Psoas muscle (tissue), 8 donors: ENCODE measurements around the gene RASGEF1C. TPM values are rescaled to one million over a fixed set of nuclear protein-coding genes. Genes with fewer than 3 reads are reported as not detected.

ENCODE experiments used
- ATAC-seq, 4 donors: fragments of 200-7000 bp; cut with Tn5 transposase; one replicate each; pipeline ENCODE4 v1.9.1; 2020; ENCODE audit warnings: moderate library complexity in 3 of 4, mild to moderate bottlenecking in 2 of 4
- DNase-seq, 2 donors: peaks; one replicate each; pipeline ENCODE4 v3.0.0-alpha.2; 2020
- H3K27ac ChIP-seq: fragments of 200-600 bp; one replicate; pipeline ENCODE4 v1.8.0; 2022
- H3K27me3 ChIP-seq, 3 donors: fragments of 200-600 bp in 1 of 3; one replicate each; pipeline versions ENCODE4 v1.6.1 to v1.8.0; 2013 to 2022; ENCODE audit warnings: low read length in 2 of 3, mild to moderate bottlenecking in 2 of 3, moderate library complexity in 1 of 3; ENCODE audit not compliant: insufficient read depth in 3 of 3
- H3K36me3 ChIP-seq, 2 donors: fragments of 200-600 bp in 1 of 2; one replicate each; pipeline versions ENCODE4 v1.6.1 to v1.8.0; 2013 to 2022; ENCODE audit warnings: low read depth in 1 of 2, mild to moderate bottlenecking in 1 of 2, moderate library complexity in 1 of 2; ENCODE audit not compliant: insufficient read depth in 1 of 2
- H3K4me1 ChIP-seq: fragments of 200-600 bp; one replicate; pipeline ENCODE4 v1.8.0; 2022
- H3K4me3 ChIP-seq: fragments of 200-600 bp; one replicate; pipeline ENCODE4 v1.8.0; 2022; ENCODE audit warnings: mild to moderate bottlenecking
- H3K9me3 ChIP-seq: fragments of 200-600 bp; one replicate; pipeline ENCODE4 v1.8.0; 2022
- WGBS, 3 donors: extraction: QIAGEN DNeasy Blood & Tissue Kit; methylation state at CpG; one replicate each; pipeline versions ENCODE4 v1.1.6 to v1.1.7; 2013; 5-methylcytosine and 5-hydroxymethylcytosine counted together
- intact Hi-C, 2 donors: fragments of 100-400 bp; cut with DNase I; formaldehyde crosslinking; loops; one replicate each; pipeline versions ENCODE4 v1.11.0 to v1.14.2; 2022
- polyA plus RNA-seq, 3 donors: library from polyadenylated mRNA; stranded (reverse); fragments of 200-250 nt; gene quantifications; one replicate each; pipeline ENCODE4 v1.2.3, GENCODE V29; 2013
- total RNA-seq, 4 donors: library from RNA; stranded (reverse); fragmentation: NEBNext Ultra II Directional in 2 of 4; extraction: Animal tissue kit (Norgen Biotek cat#: 25700) in 2 of 4; gene quantifications; one replicate each; pipeline versions ENCODE4 v1.2.1 to v1.2.4, GENCODE V29; 2021 to 2023
- TF ChIP-seq, protein P1 (sequence below): fragments of 200-600 bp; IDR thresholded peaks from one replicate; pipeline ENCODE4 v1.8.0; 2022; ENCODE audit warnings: antibody characterized with exemption
- donor health status: healthy with polysubstance abuse.
- donor health status: DM: no; HTN: no; CAD: no; lungs with moderate emphysema.
- donor health status: Bipolar disorder and iron deficiency.
- donor health status: healthy.
- donor health status: DM: yes; HTN: yes; CAD: no.
- donor health status: DM: no; HTN: no; CAD: no.
- donor health status: DM: no; HTN: no; CAD: no.
- donor health status: DM: yes; HTN: yes; CAD: no.

Gene RASGEF1C
- total and polyA plus RNA-seq, 7 donors: 0.03 to 0.05 (median 0.04) TPM; not detected in 4

DNA sequence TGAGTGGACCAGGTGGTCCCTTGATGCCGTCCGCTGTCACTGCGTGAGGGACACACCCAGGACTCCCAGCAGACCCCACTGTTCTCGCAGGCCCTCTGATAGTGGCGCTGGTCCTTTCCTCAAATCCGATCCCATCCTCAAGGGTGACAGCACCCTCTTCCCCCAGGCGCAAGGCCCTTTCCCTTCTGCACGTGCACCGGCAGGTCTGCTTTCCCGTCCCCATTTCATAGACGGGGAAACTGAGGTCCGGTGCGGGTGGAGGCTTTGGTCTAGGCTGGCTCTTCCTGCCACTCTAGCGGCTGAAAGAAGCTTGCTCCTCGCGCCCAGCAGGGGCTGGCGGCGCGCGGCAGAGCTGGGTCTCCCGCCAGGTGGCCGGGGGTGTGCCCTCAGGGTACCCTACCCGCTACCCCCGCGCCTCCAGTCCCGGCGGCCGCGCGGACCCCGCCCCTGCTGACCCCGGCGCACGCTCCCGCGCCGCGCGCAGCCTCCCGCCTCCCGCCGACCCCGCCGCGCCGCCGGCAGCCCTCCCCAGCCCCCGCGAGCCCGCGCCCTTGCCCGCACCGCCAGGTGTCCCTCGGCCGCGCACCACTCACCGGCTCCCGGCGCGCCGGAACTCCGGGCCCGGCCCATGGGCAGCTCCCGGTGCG, 453 bp downstream of the RASGEF1C start:
- Histone ChIP-seq H3K27ac (no peak overlapping the region), H3K36me3 (no peaks in the 10 kb centered on the region), H3K4me1 (no peaks in the 10 kb centered on the region), H3K9me3 (no peaks in the 10 kb centered on the region), H3K4me3 (peak overlapping the region; percentile 59), H3K27me3 (peaks cover 0 to 59% (median 7%) of the 10 kb centered on the region in 3 donors)
- TF ChIP-seq, protein P1, sequence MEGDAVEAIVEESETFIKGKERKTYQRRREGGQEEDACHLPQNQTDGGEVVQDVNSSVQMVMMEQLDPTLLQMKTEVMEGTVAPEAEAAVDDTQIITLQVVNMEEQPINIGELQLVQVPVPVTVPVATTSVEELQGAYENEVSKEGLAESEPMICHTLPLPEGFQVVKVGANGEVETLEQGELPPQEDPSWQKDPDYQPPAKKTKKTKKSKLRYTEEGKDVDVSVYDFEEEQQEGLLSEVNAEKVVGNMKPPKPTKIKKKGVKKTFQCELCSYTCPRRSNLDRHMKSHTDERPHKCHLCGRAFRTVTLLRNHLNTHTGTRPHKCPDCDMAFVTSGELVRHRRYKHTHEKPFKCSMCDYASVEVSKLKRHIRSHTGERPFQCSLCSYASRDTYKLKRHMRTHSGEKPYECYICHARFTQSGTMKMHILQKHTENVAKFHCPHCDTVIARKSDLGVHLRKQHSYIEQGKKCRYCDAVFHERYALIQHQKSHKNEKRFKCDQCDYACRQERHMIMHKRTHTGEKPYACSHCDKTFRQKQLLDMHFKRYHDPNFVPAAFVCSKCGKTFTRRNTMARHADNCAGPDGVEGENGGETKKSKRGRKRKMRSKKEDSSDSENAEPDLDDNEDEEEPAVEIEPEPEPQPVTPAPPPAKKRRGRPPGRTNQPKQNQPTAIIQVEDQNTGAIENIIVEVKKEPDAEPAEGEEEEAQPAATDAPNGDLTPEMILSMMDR: no peak
- 2 to 3% (median 3%) methylated on average over 48 to 65 of the region's 65 CpGs for WGBS, 3 donors
- ATAC-seq: peak in 1 of 4 donors; percentile 24
- no peak for DNase-seq
- intact Hi-C loops: loop anchor here in 1 of 2 donors (2.0 kb wide), 1 partner anchor 82 kb away; no protein-coding TSS in a partner anchor

DNA sequence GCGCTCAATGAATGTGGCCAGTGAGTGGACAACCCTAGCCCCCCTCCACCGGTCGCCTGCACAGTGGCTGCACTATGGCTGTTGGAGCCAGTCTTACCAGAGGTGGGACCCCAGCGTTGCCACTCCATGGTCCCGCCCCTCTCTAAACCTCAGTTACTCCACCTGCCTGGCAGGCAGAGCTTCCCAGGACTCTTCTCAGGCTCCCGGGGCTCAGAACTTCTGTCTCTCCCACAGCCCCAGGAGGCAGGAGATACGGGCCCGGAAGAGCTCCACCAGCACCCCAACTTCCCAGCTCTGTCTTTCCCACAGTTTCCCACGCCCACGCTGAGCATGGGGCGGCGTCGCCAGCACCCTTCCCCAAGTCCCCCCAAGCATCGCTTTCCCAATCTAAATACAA, 975 bp downstream of the RASGEF1C start:
- Histone ChIP-seq H3K9me3 (no peaks in the 10 kb centered on the region), H3K4me1 (no peaks in the 10 kb centered on the region), H3K27me3 (peaks cover 0 to 59% (median 7%) of the 10 kb centered on the region in 3 donors), H3K4me3 (no peak overlapping the region), H3K36me3 (no peaks in the 10 kb centered on the region), H3K27ac (no peak overlapping the region)
- TF ChIP-seq, protein P1: no peak
- ATAC-seq (no peak), DNase-seq (no peak)
- WGBS, 3 donors: 42 to 46% (median 42%) methylated on average over 14 of the region's 14 CpGs
- intact Hi-C loops: loop anchor here in 1 of 2 donors (2.0 kb wide), 1 partner anchor 81 kb away; no protein-coding TSS in a partner anchor

DNA sequence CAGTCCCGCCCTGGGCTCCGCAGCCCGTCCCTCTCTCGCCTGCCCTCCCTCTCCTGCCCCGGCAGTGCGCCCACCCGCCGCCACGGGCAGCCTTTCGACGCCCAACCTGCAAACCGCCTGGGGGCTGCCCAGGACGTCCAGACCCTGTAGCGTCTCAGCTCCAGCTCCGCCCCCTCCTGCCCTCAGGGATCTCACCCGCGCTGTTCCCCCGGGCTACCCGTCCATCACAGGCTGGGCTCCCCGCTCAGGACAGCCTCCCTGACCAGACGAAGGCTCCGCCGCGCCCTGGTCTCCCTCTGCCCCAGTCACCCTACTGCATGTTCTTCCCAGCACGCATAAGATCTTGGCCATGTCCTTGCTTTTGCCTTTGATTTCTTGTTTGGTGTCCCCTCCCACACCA, 1.4 kb downstream of the RASGEF1C start:
- no peak for ATAC-seq
- H3K4me1 ChIP-seq: no peaks in the 10 kb centered on the region
- H3K36me3 ChIP-seq: no peaks in the 10 kb centered on the region
- H3K9me3 ChIP-seq: no peaks in the 10 kb centered on the region
- WGBS, 3 donors: 57 to 67% (median 63%) methylated on average over 19 to 25 of the region's 25 CpGs
- peaks cover 0 to 59% (median 7%) of the 10 kb centered on the region in 3 donors for H3K27me3 ChIP-seq
- no peak overlapping the region for H3K27ac ChIP-seq
- no peak for DNase-seq
- TF ChIP-seq, protein P1: no peak
- intact Hi-C loops: no loop called here
- H3K4me3 ChIP-seq: no peak overlapping the region

DNA sequence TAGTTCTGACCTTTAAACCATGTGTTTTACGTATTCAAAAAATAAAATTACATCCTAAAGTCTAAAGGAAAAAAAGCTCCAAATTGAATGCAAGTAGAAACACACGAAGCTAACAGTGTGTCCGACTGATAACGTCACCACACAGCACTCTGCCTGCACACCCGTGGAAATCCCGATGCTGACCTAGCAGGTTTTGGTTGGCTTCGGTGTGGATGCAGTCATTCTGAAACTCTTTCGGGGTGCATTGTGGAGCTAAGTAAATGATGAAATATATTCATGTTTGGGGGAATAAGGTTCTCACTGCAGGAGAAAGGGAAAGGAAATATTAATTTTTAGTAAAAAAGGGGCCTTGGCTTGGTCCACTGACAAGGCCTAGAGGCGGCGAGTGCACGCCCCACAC, 2.0 kb downstream of the RASGEF1C start:
- DNase-seq: no peak
- ATAC-seq: no peak
- Histone ChIP-seq H3K4me1 (no peaks in the 10 kb centered on the region), H3K9me3 (no peaks in the 10 kb centered on the region), H3K27ac (no peak overlapping the region), H3K27me3 (peaks cover 0 to 54% (median 7%) of the 10 kb centered on the region in 3 donors), H3K36me3 (no peaks in the 10 kb centered on the region), H3K4me3 (no peak overlapping the region)
- TF ChIP-seq, protein P1: no peak
- intact Hi-C loops: no loop called here
- WGBS, 3 donors: 86 to 88% (median 88%) methylated on average over 11 of the region's 11 CpGs

DNA sequence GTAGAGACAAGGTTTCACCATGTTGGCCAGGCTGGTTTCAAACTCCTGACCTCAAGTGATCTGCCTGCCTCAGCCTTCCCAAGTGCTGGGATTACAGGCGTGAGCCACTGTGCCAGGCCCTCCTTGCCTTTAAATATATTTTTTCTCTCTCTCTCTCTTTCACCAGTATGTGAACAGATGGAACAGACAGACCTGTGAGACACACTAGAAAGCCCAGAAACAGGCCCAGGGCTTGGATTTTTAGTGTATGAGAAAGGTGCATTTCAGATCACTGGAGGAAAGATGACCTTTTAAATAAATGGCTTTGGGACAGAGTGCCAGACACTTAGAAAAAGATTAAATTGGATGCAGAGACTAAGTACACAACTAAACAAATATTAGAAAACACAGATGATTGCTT, 3.1 kb downstream of the RASGEF1C start:
- no peaks in the 10 kb centered on the region for H3K9me3 ChIP-seq
- no peak for DNase-seq
- intact Hi-C loops: no loop called here
- H3K4me3 ChIP-seq: no peak overlapping the region
- no peaks in the 10 kb centered on the region for H3K4me1 ChIP-seq
- H3K27ac ChIP-seq: no peak overlapping the region
- 72 to 76% (median 73%) methylated on average over 1 of the region's 1 CpG for WGBS, 3 donors
- TF ChIP-seq, protein P1: no peak
- ATAC-seq: no peak
- no peaks in the 10 kb centered on the region for H3K36me3 ChIP-seq
- peaks cover 0 to 48% (median 9%) of the 10 kb centered on the region in 3 donors for H3K27me3 ChIP-seq
